ENCODE data around the gene LAD1. TPM values are rescaled to one million over a fixed set of nuclear protein-coding genes. Genes with fewer than 3 reads are reported as not detected.
A peak's percentile ranks its signal among the peaks of the same experiment; 100 is the strongest.

The LAD1 gene
- total and polyA plus RNA-seq, 2 of the 4 experiments (the other 2 are of a cell fraction): under 0.01 to 0.07 TPM

DNA sequence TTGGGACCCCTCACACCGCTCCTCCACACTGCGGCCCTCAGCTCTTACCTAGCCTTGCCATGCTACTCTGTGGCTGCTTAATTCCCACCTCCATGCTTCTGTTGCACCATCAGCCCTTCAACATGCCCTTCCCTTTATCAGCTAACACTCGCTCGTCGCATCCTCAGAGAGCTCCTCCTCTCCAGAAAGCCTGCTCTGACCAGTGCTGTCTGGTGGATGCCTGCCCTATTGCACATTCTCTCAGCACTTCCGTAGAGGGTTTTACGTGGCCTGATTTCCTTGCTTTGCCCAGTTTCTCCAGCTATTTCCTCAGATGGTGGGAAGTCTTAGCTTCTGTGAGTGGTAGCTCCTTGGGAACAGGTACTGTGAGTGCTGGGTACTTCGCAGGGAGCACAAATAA lies 10.3 kb upstream of the LAD1 start:
- no peak overlapping the region for H3K4ac ChIP-seq (ENCODE audit: low read depth, low read length)
- no peaks in the 10 kb centered on the region for H3K36me3 ChIP-seq (ENCODE audit: control insufficient read depth, insufficient read depth, low read length)
- no peaks in the 10 kb centered on the region for H3K9me1 ChIP-seq (ENCODE audit: insufficient read depth, low read length)
- dilution Hi-C loops (cut with HindIII; ENCODE audit: low sequenced_read_pairs, unreplicated experiment) (no loop called here), intact Hi-C loops (cut with micrococcal nuclease) (loop anchor here (5.0 kb wide), 1 partner anchor 437 kb away; no protein-coding TSS in a partner anchor), in situ Hi-C loops (cut with MboI; ENCODE audit: low sequenced_read_pairs) (no loop called here)
- H3K4me1 ChIP-seq (ENCODE audit: control insufficient read depth, insufficient read depth, low read length): no peaks in the 10 kb centered on the region
- H2BK15ac ChIP-seq (ENCODE audit: low read depth, low read length): no peak overlapping the region
- H2BK5ac ChIP-seq (ENCODE audit: low read depth, low read length, poor library complexity, severe bottlenecking): no peak overlapping the region
- H3K4me2 ChIP-seq (ENCODE audit: low read depth, low read length): no peak overlapping the region
- no peak overlapping the region for H4K91ac ChIP-seq (ENCODE audit: insufficient read depth, low read depth, low read length)
- POLR2A ChIA-PET (ENCODE audit: unreplicated experiment): no interaction called here
- no peak for ATAC-seq (ENCODE audit: low read depth)
- peaks cover 53% of the 10 kb centered on the region for H3K27me3 ChIP-seq (ENCODE audit: control insufficient read depth, insufficient read depth, low read length)
- no peak overlapping the region for H3K14ac ChIP-seq (replicated peaks; ENCODE audit: low read depth, low read length)
- no peak overlapping the region for H4K8ac ChIP-seq (ENCODE audit: low read depth in 2 of 2, low read length in 2 of 2)
- H3K27ac ChIP-seq (ENCODE audit: insufficient read depth, low read length): no peak overlapping the region
- H3K23ac ChIP-seq (ENCODE audit: low read depth, low read length): no peak overlapping the region
- no peak overlapping the region for H4K5ac ChIP-seq (ENCODE audit: low read depth, low read length)
- no peak overlapping the region for H2AK9ac ChIP-seq (replicated peaks; ENCODE audit: low read depth, low read length, poor library complexity)
- 56% methylated on average over 5 of the region's 8 CpGs; no CpG with 5 or more reads in 1 of the 2 experiments for WGBS, 2 experiments (ENCODE audit: extremely low coverage in 2 of 2, insufficient read length in 1 of 2)
- H2BK120ac ChIP-seq (ENCODE audit: low read depth, low read length): no peak overlapping the region
- CTCF ChIA-PET: interaction anchor here (1.3 to 1.7 kb wide), 3 partner anchors 33 to 155 kb away, joined by 3 to 8 read pairs (median 4); no protein-coding TSS in a partner anchor
- no TSS peak for BruUV-seq (replicated peaks)
- TF ChIP-seq RCOR1 (IDR thresholded peaks at IDR 0.05; ENCODE audit: insufficient replicate concordance, low read length): no peak
- TF ChIP-seq FOS (IDR thresholded peaks at IDR 0.05; ENCODE audit: low read depth, low read length): no peak
- TF ChIP-seq, protein P1, sequence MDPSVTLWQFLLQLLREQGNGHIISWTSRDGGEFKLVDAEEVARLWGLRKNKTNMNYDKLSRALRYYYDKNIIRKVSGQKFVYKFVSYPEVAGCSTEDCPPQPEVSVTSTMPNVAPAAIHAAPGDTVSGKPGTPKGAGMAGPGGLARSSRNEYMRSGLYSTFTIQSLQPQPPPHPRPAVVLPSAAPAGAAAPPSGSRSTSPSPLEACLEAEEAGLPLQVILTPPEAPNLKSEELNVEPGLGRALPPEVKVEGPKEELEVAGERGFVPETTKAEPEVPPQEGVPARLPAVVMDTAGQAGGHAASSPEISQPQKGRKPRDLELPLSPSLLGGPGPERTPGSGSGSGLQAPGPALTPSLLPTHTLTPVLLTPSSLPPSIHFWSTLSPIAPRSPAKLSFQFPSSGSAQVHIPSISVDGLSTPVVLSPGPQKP (IDR thresholded peaks at IDR 0.05; ENCODE audit: borderline replicate concordance, low read depth, low read length): no peak
- TF ChIP-seq MAFK (IDR thresholded peaks at IDR 0.05; ENCODE audit: low read depth, low read length): no peak
- TF ChIP-seq MAZ (IDR thresholded peaks at IDR 0.05; ENCODE audit: borderline replicate concordance, low read depth, low read length): no peak
- TF ChIP-seq BHLHE40 (IDR thresholded peaks at IDR 0.05; ENCODE audit: low read depth, low read length): no peak
- no peak for TF ChIP-seq MXI1 (IDR thresholded peaks at IDR 0.05; ENCODE audit: borderline replicate concordance, low read depth, low read length)
- no peak for TF ChIP-seq RFX5 (IDR thresholded peaks at IDR 0.05; ENCODE audit: low read depth, low read length)
- no peak for TF ChIP-seq RAD21 (IDR thresholded peaks at IDR 0.05; ENCODE audit: low read length)
- no peak for TF ChIP-seq NFE2L2 (IDR thresholded peaks at IDR 0.05; ENCODE audit: low read depth, low read length)
- H4K20me1 ChIP-seq (ENCODE audit: insufficient read depth, low read length): no peaks in the 10 kb centered on the region
- no peak overlapping the region for H2BK20ac ChIP-seq (ENCODE audit: low read depth, low read length)
- peak; percentile 36 for DNase-seq
- no peaks in the 10 kb centered on the region for H3K79me1 ChIP-seq (ENCODE audit: low read depth in 1 of 2, low read length in 2 of 2)
- no peak overlapping the region for H3K18ac ChIP-seq (ENCODE audit: low read depth, low read length)
- H3K4me3 ChIP-seq (ENCODE audit: insufficient read depth, low read depth, low read length): no peak overlapping the region
- no peak overlapping the region for H2AFZ ChIP-seq (replicated peaks; ENCODE audit: low read length, poor library complexity)
- no peak overlapping the region for H2AK5ac ChIP-seq (ENCODE audit: low read depth, low read length)
- no peak overlapping the region for H3K56ac ChIP-seq (ENCODE audit: extremely low read depth, insufficient read depth, low read length)
- H3K9ac ChIP-seq (ENCODE audit: low read depth, low read length): no peak overlapping the region
- no peaks in the 10 kb centered on the region for H3K9me3 ChIP-seq (ENCODE audit: control insufficient read depth, insufficient read depth, low read length)
